HG03064 (cell line): ENCODE data around the gene TMEM181.
"Not testable (repeated sequence)": the region's sequence is repeated elsewhere in the genome, so short reads cannot be mapped to it uniquely, and the experiment has no call there.

Experiments
- ATAC-seq: cut with Tn5 transposase; IDR thresholded peaks from one replicate; pipeline ENCODE4 v1.9.1; 2021; ENCODE audit warnings: low read depth; ENCODE audit not compliant: unreplicated experiment

The TMEM181 gene

DNA sequence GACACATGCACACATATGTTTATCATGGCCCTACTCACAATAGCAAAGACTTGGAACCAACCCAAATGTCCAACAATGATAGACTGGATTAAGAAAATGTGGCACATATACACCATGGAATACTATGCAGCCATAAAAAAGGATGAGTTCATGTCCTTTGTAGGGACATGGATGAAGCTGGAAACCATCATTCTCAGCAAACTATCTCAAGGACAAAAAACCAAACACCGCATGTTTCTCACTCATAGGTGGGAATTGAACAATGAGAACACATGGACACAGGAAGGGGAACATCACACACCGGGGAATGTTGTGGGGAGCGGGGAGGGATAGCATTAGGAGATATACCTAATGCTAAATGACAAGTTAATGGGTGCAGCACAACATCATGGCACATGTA is 117.2 kb downstream of the TMEM181 start:
- not testable (repeated sequence) for ATAC-seq

DNA sequence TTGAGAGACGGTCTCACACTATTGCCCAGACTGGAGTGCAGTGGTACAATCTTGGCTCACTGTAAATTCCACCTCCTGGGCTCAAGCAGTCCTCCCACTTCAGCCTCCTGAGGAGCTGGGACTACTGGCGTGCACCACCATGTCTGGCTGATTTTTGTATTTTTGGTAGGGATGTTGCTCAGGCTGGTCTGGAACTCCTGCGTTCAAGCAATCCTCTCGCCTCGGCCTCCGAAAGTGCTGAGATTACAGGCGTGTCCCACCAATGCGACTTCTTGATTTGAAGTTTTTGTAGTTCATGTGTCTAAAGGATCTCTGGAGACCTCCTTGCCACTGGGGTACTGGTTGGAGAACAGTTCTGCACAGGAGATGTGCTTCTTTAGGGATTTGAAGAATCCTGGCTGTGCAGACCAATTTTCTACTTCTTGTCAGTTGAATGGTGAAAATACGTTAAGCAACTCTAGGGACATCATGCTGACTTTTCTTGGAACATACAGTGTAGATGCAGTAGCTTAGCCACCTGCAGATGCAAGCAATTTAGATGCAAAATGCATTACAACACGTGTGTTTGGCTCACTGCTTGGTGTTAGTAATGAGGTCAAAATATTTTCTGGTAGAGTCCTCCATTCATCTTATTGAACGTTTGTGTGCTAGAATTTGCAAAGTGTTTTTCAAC is 118.2 kb downstream of the TMEM181 start:
- ATAC-seq, result no peak

DNA sequence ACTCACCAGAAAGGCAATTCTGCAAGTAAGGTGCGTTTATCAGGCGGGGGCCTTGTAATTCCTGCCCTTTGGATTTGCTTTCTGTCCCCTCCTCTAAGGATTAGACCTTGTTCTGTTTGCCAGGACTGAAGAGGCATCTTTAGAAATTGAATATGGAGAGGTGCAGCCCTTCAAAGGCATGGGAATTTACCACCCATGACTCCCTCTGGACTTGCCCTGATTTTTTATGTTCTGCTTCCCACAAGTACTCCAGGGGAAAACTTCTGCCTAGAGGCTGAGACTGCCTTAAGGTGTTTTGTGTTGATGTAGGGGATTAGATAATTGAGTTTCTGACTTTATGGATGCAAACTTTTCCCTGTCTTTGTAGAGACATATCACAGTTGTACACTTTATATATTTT is 120.1 kb downstream of the TMEM181 start:
- no peak for ATAC-seq

DNA sequence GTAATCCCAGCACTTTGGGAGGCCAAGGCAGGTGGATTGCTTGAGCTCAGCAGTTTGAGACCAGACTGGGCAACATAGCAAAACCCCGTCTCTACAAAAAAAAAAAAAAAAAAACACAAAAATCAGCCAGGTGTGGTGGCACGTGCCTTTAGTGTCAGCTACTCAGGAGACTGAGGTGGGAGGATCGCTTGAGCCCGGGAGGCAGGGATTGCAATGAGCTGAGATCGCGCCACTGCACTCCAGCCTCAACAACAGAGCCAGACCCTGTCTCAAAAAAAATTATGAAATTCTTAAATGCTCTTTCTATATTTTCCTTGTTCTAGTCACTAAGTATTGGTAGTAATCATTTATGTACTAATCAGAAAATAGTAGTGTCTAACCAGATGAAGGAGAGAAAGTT is 120.6 kb downstream of the TMEM181 start:
- no peak for ATAC-seq

DNA sequence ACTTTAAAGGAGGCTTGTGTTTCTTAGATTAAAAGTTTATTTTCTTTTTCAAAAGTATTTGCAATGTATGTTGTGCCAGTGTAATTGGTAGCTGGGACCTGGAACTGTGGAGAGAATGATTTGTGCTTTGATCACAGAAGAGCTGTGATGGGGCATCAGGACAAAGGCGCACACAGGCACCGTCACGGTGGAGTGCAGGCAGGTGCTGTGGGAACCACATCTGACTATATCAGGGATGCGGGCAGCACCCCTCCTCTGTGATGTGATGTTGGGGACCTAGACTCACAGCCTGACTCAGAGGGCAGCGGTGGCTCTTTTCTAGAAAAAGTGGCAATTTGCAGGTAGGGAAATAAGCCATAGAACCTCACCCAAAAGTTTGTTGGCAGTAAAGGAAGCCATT is 124.4 kb downstream of the TMEM181 start:
- ATAC-seq, result no peak

DNA sequence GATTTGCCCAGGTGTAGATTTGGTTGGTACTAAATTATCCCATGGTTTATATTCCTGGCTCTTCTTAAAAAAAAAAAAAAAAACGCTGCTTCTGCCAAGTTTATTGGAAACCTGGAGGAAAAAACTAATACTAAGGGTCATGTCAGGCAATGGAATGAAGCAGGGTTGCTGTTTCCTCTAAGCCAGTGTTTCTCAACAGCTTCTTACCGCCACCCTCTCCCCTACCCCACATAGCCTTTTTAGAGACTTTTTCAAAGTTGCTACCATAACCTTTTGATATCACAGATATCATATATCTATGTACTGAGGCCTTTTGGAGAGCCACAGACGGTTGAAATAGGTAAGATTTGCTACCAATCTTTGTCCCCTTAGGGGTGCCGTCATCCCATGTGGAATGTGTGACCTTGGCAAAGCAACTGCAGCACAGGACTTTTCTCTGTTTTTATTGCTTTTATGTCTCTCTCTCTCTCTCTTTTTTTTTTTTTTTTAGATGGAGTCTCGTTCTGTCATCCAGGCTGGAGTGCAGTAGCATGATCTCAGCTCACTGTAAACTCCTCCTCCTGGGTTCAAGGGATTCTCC is 124.9 kb downstream of the TMEM181 start:
- ATAC-seq, result no peak
